Measurements from ENCODE around the gene PCIF1. TPM values are rescaled to one million over a fixed set of nuclear protein-coding genes. Genes with fewer than 3 reads are reported as not detected.
A peak's percentile ranks its signal among the peaks of the same experiment; 100 is the strongest.
"Not testable (repeated sequence)": the region's sequence is repeated elsewhere in the genome, so short reads cannot be mapped to it uniquely, and the experiment has no call there.

PCIF1 gene
- total RNA-seq, 1 donor = 9.1 TPM

DNA sequence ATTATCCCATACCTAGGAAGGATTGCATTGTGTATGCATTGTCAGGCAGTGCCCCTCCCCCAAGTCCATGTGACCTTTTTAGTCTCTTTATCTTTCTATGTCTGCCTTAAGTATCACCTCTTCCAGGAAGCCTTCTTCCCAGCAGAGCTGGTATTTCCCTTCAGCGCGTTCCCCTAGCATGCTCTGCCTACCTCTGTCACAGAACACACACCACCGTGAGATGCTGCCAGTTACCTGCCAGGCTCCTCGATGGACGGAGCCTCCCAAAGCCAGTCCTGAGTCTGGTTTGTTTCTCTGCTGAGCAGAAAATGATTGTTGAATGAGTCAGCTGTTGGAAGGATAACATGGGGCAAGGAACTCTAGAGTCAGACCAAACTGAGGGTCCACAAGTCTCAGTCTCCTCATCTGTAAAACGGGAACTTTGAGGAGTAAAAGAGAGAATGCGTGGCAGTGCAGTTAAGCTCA lies 48.8 kb downstream of the PCIF1 start:
- DNase-seq (ENCODE audit: low read depth) = no peak
- no peak overlapping the region for H3K4me3 ChIP-seq (ENCODE audit: low read depth, low read length)
- TF ChIP-seq, protein P1, sequence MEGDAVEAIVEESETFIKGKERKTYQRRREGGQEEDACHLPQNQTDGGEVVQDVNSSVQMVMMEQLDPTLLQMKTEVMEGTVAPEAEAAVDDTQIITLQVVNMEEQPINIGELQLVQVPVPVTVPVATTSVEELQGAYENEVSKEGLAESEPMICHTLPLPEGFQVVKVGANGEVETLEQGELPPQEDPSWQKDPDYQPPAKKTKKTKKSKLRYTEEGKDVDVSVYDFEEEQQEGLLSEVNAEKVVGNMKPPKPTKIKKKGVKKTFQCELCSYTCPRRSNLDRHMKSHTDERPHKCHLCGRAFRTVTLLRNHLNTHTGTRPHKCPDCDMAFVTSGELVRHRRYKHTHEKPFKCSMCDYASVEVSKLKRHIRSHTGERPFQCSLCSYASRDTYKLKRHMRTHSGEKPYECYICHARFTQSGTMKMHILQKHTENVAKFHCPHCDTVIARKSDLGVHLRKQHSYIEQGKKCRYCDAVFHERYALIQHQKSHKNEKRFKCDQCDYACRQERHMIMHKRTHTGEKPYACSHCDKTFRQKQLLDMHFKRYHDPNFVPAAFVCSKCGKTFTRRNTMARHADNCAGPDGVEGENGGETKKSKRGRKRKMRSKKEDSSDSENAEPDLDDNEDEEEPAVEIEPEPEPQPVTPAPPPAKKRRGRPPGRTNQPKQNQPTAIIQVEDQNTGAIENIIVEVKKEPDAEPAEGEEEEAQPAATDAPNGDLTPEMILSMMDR (IDR thresholded peaks at IDR 0.05; ENCODE audit: insufficient read depth, low read depth, low read length) = no peak

DNA sequence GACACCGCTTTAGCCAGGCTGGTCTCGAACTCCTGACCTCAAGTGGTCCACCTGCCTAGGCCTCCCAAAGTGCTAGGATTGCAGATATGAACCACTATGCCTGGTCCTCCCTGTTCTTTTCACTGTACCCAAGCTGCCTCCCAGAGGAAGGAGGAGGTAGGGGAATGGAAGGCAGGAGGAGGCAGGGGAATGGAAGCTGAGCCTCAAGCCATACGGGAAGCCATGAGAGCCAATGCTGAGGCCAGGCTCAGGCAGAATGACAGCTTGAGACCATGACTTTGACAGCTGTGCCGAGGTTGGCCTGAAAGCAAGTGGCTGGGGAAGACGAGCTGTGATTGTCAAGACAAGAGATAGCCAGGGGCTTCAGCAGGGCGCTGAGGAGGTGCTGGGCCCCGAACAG lies 51.1 kb downstream of the PCIF1 start:
- no peak overlapping the region for H3K4me3 ChIP-seq (ENCODE audit: low read depth, low read length)
- TF ChIP-seq, protein P1 (IDR thresholded peaks at IDR 0.05; ENCODE audit: insufficient read depth, low read depth, low read length) = peak; percentile 24
- no peak for DNase-seq (ENCODE audit: low read depth)

GRCh38 chr20:45987108-45987780 lies 52.8 kb downstream of the PCIF1 start:
- TF ChIP-seq, protein P1 (IDR thresholded peaks at IDR 0.05; ENCODE audit: insufficient read depth, low read depth, low read length) = peak; percentile 82
- peak; percentile 47 for DNase-seq (ENCODE audit: low read depth)
- H3K4me3 ChIP-seq (ENCODE audit: low read depth, low read length) = no peak overlapping the region

DNA sequence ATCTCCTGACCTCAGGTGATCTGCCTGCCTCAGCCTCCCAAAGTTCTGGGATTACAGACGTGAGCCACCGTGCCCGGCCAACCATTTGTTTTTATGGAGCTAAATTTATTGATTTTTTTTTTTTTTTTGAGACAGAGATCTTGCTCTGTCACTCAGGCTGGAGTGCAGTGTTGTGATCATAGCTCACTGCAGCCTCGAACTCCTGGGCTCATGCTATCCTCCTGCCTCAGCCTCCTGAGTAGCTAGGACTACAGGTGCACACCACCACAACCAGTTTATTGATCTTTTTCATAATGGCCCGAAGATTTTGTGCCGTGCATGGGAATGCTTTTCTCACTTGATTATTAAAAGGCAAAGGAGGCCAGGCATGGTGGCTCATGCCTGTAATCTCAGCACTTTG lies 54.3 kb downstream of the PCIF1 start:
- not testable (repeated sequence) for H3K4me3 ChIP-seq (ENCODE audit: low read depth, low read length); DNase-seq (ENCODE audit: low read depth)

DNA sequence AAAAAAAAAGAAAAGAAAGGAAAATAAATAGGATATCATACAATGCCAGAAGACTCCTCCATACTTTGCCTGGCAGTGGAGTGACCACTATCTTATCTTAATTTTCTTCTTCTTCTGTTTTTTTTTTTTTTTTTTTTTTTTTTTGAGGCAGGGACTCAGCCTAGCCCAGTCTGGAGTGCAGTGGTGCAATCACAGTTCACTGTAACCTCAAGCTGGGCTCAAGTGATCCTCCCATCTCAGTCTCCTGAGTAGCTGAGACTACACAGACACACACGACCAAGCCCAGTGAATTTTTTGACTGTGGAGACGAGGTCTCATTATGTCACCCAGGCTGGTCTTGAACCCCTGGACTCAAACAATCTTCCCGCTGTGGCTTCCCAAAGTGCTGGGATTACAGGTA lies 57.1 kb downstream of the PCIF1 start:
- TF ChIP-seq, protein P1 (IDR thresholded peaks at IDR 0.05; ENCODE audit: insufficient read depth, low read depth, low read length) = no peak
- no peak overlapping the region for H3K4me3 ChIP-seq (ENCODE audit: low read depth, low read length)
- DNase-seq (ENCODE audit: low read depth) = no peak

- TF ChIP-seq, protein P1 (IDR thresholded peaks at IDR 0.05; ENCODE audit: insufficient read depth, low read depth, low read length) = no peak
- peak; percentile 28 for DNase-seq (ENCODE audit: low read depth)
- H3K4me3 ChIP-seq (ENCODE audit: low read depth, low read length) = no peak overlapping the region
These were observed 58.9 kb downstream of the PCIF1 start for GRCh38 chr20:45993197-45993951.

- H3K4me3 ChIP-seq (ENCODE audit: low read depth, low read length) = no peak overlapping the region
- TF ChIP-seq, protein P1 (IDR thresholded peaks at IDR 0.05; ENCODE audit: insufficient read depth, low read depth, low read length) = no peak
- no peak for DNase-seq (ENCODE audit: low read depth)
These were observed 60.4 kb downstream of the PCIF1 start for GRCh38 chr20:45994761-45995493.

DNA sequence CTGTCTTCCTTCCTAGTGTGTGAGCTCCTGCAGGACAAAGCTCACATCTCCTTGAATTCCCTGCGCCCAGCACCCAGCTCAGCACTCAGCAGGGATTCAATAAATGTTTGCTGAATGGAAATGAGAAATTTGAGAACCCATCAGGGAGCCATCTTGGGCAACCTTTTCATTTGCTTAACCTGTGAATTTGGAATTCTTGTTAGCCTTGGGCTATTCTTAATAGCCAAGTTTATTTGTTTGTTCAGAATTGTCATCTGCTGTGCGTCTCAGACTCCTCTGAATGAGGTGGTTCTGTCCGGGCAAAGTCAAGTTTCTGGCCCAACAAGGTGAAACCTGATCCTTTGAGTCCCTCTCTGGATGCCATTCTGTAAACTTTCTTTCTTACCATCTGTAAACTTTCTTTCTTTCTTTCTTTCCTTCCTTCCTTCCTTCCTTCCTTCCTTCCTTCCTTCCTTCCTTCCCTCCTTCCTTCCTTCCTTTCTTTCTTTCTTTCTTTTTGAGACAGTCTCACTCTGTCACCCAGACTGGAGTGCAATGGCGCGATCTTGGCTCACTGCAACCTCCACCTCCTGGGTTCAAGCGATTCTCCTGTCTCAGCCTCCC lies 61.1 kb downstream of the PCIF1 start:
- not testable (repeated sequence) for H3K4me3 ChIP-seq (ENCODE audit: low read depth, low read length); DNase-seq (ENCODE audit: low read depth)
